HG02981 (cell line): ENCODE measurements around the gene PPM1E.
"Not testable (repeated sequence)": the region's sequence is repeated elsewhere in the genome, so short reads cannot be mapped to it uniquely, and the experiment has no call there.

Source experiments
- ATAC-seq: cut with Tn5 transposase; IDR thresholded peaks from one replicate; pipeline ENCODE4 v1.9.1; 2021; ENCODE audit warnings: mild to moderate bottlenecking, moderate library complexity; ENCODE audit not compliant: unreplicated experiment

The PPM1E gene

DNA sequence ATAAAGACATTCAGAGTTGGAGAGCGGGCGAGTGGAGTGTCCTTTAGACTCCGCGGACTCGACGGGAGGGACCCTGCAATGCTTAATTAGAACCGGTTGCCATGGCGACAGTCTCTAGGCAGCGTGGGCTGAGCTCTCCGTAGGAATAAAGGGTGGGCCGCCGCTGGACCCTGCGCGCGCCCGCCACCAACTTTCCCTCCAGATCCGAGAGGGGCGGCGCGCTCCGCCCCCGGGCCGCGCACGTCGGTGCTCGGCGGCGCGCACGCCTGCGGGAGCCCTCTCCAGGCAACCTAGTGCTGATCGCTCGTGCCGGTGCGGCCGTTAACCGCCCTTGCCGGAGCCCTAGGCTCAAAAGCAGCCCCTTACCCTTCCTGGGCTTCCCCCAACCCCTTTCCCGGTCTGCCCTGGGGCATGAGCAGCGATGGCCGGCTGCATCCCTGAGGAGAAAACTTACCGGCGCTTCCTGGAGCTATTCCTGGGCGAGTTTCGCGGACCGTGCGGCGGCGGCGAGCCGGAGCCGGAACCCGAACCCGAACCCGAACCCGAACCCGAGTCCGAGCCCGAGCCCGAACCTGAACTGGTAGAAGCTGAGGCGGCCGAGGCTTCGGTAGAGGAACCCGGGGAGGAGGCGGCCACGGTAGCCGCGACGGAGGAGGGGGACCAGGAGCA is at the start of gene PPM1E:
PPM1E (plus strand) TSS at position 278 of the 669 bp plus-strand sequence.
- ATAC-seq = no peak

DNA sequence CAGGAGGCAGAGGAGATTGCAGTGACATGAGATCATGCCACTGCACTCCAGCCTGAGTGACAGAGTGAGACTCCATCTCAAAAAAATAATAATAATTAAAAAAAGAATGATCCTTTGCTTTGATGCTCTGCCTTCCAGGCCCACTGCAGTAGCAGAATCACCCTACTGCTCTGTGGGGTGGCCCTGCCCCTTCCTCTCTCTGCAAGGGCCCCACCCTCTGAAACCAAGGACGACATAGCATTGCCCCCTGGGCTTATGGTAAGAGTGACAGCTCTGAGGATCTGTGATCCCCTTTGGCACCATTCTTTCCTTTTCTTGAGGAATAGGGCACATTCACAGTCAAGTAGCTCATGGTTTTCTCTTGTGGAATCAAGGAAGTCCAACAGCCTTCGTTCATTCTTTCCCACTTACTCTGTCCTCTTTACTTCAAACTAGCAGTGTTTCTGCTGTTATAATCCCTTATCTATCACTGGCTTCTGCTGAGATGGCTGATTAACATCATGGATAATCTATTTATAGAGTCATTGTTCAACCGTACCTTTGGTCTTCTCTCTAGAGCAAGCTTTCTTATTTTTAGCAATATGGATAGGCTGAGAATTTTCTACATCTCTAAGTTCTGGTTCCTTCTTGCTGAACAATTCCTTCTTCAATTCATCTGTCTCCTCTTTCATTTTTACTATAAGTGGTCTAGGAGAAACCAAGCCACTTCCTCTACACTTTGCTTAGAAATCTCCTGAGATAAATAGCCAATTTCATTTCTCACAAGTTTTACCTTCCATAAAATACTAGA is 49.1 kb upstream of the PPM1E start:
- no peak for ATAC-seq

DNA sequence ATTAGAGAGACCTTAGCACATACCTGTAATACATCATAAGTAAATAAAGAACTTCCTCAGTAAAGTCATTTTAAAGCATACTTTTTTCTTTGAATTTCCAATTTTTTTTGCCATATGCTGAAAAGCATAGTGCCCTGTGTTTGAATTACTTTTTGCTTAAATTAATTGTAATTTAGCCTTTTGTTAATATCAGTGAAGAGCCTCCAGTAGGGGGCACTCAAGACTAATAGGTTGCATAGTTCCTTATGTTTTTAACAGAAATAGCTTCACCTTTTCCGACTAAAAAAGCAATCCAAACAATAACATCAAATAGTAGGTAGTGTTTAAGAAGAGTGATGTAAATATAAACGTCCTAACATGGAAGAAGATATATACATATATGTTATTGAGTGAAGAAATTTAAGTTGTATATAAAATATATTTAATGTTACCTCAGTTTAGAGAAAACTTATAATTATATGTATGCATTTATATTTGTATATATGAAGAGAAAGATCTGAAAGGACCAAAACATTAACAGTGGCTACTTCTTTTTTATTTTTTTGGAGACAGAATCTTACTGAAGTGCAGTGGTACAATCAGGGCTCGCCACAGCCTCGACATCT is 44.6 kb upstream of the PPM1E start:
- no peak for ATAC-seq

DNA sequence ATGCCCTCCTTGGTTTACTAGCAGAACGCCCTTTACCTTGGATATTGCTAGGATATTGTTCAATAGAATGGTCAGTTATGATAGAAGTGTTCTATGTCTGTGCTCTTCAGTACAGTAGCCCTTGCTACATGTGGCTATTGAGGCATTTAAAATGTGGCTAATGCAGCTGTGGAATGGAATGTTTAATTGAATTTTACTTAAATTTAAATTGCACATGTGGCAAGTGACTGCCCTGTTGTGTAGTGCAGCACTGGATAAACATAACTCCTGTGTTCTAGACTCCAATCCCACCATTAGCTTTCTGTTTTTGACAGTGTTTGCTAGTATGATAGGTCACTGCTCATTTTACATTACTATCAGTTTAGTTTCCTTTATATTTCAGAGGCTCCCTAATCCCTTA is 33.4 kb upstream of the PPM1E start:
- no peak for ATAC-seq

DNA sequence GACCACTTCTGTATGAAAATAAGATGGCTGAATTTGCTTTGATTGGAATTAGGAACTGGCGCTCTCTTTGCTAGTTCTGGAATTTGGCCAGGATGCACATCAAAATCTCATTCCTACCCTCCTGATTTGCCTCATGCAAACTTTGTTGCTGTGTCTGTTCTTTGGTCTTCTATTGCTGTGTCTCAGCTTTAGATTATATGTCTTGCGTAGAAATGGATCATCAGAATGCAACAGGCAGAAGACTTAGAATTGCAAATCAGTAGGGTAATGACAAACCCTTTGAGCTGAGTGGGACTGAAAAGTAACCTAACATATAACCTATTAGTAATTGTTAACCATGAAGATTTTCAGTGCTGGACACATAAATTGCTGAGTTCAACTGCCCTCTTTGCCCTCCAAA is 33.0 kb upstream of the PPM1E start:
- ATAC-seq = no peak

DNA sequence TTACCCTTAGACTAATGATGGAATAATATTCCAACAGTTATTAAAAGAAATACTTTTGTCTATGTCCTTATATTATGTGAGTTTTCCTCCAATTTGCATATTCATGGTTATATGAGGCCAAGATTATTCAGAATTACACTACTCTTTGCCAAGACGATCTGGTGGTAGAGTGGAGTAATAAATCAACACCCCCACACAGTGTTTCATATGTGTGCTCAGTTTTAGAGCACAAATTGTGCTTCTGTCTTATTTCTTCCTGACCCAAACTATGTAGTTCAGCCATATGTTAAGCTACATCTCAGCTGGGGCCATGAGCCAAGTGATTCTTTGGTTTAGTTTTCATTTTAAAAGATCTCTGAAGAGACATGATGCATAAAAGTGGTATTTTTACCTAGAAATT is 26.9 kb upstream of the PPM1E start:
- ATAC-seq = no peak

DNA sequence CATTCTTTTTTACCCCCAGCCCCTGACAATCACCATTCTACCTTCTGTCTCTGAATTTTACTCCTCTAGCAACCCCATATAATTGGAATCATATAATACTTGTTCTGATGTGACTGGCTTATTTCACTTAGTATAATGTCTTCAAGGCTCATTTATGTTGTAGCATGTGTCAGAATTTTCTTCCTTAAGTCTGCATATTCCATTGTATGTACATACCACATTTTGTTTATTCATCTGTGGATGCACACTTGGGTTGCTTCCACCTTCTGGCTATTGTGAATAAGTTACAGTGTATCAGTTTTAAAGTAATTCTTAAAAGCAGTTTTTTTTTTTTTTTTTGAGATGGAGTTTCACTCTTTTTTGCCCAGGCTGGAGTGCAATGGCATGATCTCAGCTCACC is 24.7 kb upstream of the PPM1E start:
- ATAC-seq = no peak

DNA sequence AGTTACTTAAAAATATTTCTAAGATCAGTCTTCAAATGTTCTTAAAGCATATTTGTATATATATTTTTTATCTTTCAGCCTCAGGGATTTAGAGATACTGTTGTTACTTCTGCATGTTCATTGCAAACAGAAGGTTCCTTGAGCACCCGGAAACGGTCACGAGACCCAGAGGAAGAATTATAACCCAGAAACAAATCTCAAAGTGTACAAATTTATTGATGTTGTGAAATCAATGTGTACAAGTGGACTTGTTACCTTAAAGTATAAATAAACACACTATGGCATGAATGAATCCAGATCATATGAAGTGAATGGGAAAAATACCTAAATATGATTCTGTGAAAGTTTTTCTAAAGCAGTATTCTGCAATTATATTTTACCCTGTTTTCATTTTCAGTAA is 21.6 kb upstream of the PPM1E start:
- no peak for ATAC-seq

DNA sequence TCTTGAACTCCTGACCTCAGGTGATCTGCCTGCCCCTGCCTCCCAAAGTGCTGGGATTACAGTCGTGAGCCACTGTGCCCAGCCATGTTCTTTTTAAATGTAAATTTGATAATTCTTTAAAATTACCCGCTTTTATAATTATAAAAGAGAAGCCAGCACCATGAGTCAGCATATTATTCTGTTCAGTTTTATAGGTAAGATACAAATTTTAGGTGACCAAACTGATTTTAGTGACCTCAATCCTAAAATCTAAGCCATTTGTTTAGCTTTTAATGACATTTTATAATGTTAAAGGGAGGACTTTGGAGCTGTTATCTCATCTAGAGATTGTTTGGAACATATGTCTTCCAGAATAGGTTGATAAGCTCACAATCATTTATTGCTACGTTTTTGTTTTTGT is 20.8 kb upstream of the PPM1E start:
- ATAC-seq = no peak

DNA sequence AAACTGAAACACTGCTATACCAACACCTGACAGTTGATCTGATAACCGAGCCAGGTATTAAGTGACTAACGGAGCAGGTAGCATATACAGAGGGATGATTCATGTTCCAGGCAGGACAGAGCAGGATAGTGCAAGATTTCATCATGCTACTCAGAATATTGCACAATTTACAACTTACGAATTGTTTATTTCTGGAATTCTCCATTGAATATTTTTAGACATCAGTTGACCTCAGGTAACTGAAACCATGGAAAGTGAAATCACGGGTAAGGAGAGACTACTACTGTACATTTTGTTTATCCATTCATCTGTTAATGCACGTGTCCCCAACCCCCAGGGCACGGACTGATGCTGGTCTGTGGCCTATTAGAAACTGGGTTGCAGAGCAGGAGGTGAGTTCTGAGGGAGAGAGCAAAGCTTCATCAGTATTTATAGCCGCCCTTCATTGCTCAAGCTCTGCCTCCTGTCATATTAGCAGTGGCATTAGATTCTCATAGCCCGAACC is 14.5 kb upstream of the PPM1E start:
- no peak for ATAC-seq

DNA sequence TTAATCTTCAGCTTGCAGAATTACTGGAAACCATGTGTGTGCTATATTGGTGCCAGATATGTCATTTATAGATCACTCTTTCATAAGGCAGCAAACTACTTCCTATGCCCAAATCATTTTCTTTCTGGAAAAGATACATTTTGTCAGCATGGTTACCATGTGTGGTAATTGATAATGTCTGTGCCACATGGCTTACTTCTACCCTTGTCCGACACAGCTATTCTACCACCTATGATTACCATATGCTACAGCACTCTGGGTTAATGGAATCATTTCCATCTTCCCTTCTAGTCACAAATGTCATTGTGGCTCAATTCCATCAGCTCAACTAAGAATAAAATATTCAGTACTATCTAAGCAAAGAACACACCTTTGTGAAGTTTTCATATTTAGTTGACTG is 8.0 kb upstream of the PPM1E start:
- ATAC-seq = no peak

DNA sequence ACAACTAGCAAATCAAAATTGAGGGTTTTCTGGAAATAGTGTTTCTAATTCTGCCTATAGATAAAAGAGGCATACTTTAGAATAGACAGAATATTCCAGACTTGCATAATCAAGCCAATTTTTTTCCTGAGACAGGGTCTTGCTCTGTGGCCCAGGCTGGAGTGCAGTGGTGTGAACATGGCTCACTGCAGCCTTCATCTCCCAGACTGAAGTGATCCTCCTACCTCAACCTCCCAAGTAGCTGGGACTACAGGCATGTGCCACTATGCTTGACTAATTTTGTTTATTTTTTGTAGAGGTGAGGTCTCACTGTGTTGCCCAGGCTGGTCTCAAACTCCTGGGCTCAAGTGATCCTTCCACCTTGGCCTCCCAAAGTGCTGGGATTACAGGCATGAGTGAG is 6.0 kb upstream of the PPM1E start:
- ATAC-seq = not testable (repeated sequence)

DNA sequence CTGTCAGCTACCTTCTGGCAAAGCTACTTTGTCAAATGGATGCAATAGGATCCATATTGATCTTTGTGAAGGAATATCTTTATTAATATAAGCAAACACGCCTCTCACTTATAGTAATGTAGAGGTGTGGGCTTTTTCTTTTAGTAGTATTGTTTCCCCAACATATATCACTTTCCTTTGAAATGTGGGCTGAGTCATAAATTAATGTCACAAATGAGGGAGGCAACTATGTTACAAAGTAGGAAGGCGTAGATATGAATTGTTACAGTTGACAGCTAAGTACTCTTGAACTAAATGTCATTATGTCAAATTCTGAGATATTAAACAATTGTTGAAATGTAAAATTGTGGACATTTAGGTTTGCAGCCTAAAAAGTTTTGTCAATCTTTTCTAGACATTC is 2.6 kb upstream of the PPM1E start:
- ATAC-seq = no peak

DNA sequence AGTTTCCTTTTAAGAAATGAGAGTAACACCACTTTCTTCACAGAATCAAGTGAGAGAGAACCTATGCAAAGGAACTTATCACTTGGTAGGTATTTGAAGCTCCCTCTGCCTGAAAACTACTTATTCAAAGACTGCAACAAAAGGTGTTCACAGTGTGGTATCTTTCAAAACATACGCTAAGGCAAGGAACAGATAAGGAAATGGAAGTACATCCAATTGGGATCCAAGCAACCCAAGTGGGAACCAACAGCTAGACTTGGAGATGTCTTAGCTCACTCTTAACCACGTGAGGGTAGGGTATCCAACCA is 431 bp upstream of the PPM1E start:
- no peak for ATAC-seq

DNA sequence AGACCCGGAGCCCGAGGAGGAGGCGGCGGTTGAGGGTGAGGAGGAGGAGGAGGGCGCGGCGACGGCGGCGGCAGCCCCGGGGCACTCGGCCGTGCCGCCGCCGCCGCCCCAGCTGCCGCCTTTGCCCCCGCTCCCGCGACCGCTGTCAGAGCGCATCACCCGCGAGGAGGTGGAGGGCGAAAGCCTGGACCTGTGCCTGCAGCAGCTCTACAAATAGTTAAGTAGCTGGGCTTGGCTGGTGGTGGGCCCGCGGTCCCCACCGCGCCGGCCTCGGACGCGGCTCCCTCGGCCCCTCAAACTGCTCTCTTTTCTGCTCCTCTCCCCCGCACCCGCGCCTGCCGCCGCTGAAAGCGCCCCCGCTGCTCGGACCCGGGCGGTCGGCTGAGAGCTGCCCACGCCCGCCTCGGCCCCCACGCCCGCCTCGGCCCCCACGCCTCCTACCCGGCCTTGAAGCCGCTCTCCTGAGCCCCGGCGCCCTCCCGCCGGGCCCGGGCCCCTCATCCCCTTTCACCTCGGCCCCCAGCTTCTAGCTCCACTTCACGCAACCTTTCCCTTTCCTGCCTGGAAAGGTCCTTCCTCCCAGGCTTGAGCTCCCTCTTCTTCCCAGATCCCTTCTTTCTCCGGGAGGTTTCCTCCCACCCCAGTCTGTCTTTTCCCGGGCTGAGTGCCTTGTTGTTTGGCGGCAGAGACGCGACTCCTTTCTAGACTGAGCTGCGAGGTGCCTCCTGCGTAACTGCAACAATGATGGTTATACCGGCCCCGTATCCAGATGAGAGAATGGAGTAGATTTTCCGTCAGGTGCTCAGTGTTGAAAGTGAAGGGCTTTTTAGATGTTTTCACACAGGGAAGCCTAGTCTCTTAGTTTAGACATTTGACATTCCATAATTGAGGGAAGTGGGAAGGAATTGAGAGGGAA is 850 bp downstream of the PPM1E start:
- no peak for ATAC-seq

DNA sequence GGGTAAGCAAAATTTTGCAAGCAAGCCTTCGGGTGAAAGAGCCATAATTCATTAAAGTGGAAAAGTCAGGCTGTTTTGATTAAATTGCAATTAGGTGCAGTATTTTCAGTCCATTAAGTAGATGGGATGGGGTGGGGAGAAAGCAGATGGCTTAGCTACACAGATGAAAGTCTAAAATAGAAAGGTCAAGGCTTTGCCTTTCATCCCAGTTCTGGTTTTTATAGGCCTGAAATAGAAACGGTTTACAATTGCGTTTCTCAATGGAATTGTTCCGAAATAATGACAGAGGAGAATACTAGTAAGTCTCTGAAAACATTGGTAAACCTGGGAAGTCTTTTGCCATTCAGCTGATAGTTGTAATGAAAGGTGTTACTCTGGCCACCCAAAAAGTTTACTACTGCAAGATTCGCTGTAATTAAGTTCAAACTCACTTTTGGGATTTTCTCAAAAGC is 1.5 kb downstream of the PPM1E start:
- no peak for ATAC-seq

DNA sequence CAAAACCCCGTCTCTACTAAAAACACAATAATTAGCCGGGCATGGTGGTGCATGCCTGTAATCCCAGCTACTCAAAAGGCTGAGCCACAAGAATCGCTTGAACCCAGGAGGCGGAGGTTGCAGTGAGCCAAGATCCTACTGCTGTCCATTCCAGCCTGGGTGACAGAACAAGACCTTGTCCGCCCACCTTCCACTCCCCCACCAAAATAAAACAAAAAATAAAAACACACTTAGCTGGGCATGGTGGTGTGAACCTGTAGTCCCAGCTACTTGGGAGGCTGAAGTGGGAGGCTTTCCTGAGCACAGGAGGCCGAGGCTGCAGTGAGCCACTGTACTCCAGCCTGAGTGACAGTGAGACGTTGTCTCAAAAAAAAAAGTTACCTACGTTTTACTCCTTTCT is 3.2 kb downstream of the PPM1E start:
- no peak for ATAC-seq

DNA sequence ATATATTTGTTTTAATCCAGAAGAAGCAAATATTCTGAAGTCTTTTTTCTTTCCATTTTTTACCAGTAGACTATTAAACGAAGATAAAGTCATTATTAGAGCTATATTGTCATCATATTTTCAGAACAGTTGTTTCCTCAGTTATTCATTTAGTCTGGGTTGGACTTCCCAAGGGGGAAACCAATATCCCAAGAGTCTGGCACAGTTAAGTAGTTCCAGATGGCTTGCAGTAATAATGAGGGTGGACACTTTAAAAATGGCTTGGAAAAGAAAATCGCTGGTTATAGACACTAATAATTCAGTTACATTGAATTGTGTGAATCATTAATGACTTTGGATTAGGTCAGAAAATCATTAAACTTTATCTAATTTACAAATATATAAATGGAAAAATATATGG is 3.9 kb downstream of the PPM1E start:
- ATAC-seq = no peak

DNA sequence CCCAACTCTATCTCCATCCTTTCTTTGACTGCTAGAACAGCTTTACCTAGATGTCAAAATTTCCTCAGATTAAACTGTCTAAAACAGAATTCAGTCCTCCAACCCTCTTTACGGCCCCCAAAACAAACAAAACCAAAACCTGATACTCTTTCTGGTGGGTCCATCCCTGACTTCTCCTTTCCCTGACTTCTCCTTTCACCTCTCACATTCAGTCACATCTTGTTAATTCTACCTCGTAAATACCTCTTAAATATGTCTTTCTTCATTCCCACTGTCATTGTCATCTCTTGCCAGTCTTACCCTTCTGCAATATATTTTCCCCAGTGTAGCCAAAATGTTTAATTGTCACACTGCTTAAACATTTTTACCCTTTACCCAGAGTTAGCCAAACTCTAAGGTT is 4.6 kb downstream of the PPM1E start:
- no peak for ATAC-seq

DNA sequence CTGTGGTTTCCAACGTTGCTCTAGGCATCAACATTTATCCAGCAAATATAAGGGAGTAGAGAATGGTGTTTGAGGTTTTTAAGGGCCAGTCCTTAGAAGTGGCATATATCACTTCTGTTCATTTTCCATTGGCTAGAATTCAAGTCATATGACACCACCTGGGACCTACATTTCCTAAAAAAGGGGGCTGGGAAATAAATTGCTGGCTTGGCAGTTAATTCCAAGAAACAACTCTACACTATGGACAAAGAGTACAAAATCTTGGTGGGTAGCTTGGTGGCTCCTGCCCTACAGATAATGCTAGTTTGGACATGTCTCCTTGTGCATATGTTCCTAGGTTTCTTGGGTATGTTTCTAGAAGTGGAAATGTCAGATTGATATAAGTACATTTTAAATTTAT is 7.6 kb downstream of the PPM1E start:
- ATAC-seq = no peak

DNA sequence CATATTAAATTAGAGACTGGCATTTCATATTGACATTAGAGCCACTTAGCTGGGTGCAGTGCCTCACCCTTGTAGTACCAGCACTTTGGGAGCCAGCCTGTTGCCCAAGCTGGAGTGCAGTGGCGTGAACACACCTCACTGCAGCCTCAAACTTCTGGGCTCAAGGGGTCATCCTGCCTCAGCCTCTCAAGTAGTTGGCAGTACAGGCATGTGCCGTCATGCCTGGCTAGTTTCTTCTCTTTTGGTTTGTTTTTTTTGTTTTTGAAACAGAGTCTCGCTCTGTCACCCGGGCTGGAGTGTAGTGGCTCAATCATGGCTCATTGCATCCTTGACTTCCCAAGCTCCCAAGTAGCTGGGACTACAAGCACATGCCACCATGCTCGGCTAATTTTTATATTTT is 8.7 kb downstream of the PPM1E start:
- ATAC-seq = no peak
